ENCODE results near the gene NADK2.

DNA sequence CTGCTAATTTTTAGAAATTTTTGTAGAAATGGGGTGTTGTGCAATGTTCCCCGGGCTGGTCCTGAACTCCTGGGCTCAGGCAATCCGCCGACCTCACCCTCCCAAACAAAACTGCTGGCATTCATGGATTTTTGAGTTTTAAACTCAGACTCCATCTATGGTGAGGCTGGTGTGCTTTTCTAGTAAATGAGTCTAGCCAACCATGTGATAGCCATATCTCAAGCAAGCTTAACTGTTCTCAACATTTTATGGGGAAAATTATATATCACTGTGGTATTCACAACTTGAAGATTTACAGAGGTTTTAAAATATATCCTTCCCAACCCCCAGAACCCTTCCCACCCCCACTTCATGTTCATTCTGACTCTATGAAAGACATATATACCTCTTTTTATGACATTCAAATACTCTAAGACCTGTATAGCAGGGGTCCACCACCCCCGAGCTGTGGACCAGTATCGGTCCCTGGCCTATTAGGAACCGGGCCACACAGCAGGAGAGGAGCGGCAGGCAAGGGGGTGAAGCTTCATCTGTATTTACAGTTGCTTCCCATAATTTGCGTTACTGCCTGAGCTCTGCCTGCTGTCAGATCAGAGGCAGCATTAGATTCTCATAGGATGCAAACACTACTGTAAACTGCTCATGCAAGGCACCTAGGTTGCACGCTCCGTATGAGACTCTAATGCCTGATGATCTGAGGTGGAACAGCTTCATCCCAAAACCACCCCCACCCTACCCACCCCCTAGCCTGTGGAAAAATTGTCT lies 4.5 kb upstream of the NADK2 start:
- TF ChIP-seq, protein P1, sequence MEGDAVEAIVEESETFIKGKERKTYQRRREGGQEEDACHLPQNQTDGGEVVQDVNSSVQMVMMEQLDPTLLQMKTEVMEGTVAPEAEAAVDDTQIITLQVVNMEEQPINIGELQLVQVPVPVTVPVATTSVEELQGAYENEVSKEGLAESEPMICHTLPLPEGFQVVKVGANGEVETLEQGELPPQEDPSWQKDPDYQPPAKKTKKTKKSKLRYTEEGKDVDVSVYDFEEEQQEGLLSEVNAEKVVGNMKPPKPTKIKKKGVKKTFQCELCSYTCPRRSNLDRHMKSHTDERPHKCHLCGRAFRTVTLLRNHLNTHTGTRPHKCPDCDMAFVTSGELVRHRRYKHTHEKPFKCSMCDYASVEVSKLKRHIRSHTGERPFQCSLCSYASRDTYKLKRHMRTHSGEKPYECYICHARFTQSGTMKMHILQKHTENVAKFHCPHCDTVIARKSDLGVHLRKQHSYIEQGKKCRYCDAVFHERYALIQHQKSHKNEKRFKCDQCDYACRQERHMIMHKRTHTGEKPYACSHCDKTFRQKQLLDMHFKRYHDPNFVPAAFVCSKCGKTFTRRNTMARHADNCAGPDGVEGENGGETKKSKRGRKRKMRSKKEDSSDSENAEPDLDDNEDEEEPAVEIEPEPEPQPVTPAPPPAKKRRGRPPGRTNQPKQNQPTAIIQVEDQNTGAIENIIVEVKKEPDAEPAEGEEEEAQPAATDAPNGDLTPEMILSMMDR (IDR thresholded peaks at IDR 0.05), result no peak
- no peak for TF ChIP-seq EZH2 (IDR thresholded peaks at IDR 0.05)

Measured in neural progenitor cell (in vitro differentiated cells).